ENCODE data around the gene METTL16.

Gene METTL16

GRCh38 chr17:2377659-2378058, 134.0 kb downstream of the METTL16 start:
- DNase-seq = no peak

DNA sequence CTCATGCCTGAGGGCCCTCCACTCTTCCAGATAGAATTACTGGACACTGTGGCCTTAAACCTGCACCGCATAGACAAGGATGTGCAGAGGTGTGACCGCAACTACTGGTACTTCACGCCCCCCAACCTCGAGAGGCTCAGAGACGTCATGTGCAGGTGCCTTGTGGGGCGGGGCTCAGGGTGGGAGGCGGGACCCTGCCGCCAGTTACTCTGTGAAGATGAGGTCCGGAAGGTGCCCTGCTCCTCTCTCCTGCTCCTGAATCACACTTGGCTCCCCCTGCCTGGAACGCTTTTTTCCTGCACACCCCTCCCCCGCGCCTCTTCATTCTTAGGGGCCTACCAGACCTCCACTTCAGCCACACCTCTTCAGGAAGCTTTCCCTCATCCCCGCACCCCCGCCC, 135.6 kb downstream of the METTL16 start:
- no peak for DNase-seq

GRCh38 chr17:2375406-2375805, 136.3 kb downstream of the METTL16 start:
- DNase-seq = no peak

- DNase-seq = no peak
These were observed 137.0 kb downstream of the METTL16 start for GRCh38 chr17:2374549-2375285.

DNA sequence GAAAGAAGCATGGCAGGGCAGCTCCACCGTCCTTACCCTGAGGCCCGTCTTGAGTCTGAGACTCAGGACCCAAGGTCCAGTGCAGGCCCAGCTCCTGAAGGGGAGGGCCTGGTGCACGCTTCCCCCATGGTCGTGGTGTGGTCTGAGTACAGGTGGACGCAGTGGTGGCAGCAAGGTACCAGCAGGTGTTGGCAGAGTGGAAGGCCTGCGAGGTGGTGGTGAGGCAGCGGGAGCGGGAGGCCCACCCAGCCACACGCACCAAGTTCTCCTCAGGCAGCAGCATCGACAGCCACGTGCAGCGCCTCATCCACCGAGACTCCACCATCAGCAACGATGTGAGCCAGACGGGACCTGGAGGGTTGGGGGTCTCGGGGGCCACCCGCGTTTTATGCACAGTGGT, 138.5 kb downstream of the METTL16 start:
- DNase-seq = no peak

- no peak for DNase-seq
These were observed 139.0 kb downstream of the METTL16 start for GRCh38 chr17:2372681-2373080.

- DNase-seq = no peak
These were observed 139.5 kb downstream of the METTL16 start for GRCh38 chr17:2372180-2372579.

DNA sequence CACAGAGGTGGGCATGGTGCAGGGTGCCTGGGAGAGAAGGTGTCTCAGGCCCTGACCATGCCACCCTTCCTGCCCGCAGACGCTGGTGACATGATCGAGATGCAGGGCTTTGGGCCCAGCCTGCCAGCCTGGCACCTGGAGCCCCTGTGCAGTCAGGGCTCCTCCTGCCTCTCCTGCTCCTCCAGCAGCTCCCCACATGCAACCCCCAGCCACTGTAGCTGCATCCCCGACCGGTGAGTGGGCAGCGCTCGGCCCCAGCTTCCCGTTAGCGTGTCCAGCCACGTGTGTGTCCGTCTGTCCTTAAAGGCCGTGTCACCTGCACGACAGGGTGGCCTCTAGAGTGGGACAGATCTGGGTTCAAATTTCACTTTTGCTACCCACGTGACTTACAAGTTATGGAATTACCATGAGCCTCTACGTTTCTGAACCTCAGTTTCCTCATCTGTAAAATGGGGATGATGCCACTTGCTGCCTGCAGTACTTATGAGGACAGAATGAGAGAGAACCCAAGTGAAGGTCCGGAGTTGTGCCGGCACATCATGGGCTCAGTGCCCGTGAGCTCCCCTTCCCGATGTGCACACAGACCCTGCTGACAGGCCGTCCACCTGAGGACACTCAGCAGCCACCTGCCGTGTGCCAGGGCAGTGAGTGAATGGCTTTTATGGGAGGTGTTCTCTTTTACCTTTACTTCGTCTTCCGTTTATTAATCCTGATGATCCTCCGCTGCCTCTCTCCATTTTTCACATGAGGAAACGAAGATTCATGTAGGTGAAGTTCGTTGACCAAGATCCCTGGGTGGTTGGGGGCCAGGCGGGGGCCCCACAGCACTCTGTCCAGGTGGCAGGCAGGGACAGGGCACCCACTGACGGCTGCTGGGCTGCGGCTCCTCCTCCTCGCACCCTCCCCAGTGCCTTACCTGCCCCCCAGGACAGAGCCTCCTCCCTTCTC, 140.2 kb downstream of the METTL16 start:
- DNase-seq = no peak

DNA sequence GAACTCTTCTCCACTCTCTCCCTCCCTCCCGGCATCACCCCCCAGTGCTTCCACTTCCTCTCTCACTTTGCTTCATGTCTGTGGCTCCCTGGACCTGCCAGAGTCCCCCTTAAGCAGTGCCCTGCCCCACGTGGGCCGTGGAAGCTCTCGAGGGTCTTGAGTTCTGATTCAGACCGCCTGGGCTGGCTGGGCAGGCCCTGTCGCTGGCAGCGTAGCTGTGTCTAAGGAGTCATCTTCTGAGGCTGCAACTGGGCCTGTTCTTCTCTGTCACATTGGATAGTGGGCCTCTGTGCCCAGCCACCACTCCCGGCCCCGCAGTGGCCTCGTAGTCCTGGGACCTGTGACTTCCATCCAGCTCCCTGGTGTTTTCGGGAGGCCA, 141.5 kb downstream of the METTL16 start:
- no peak for DNase-seq

- no peak for DNase-seq
These were observed 142.0 kb downstream of the METTL16 start for GRCh38 chr17:2369551-2370210.

- DNase-seq = peak; percentile 49
These were observed 142.6 kb downstream of the METTL16 start for GRCh38 chr17:2369039-2369438.

GRCh38 chr17:2368359-2368758, 143.3 kb downstream of the METTL16 start:
- no peak for DNase-seq

DNA sequence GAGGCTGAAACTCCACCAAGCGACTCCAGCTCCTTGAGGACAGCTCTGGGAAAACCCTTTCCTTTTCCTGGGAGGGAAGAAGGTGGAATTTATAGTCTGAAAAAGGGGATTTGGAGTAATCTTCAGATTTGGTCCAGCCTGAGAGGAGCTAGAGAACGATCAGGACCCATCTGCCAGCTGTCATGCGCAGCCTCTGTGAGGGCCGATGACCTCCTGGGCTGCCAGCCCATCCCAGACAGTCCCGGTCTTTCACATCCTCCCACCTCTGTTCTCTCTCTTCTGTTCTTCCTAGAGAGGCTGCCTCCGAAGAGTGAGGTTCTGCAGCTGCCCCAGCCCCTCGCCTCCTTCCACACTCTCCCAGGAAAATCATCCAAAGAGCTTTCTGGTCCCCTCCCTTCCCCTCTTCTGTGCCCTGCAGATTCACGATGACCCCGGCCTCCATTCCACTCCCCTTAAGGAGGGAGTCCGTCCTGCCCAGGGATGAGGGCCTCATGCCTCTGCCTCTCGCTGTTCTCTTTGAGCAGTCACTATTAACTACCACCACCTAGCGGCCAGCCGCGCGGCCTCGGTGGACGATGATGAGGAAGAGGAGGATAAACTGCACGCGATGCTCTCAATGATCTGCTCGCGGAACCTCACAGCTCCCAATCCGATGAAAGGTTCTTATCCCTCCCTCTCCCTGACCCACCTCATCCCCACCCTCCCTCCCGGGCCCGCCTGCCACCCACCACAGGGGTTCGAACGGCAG, 144.8 kb downstream of the METTL16 start:
- no peak for DNase-seq
